Right lobe of liver (tissue), 4 donors: Measurements from ENCODE around the gene HBZ.

ENCODE experiments used
- POLR2A ChIP-seq: fragments of 450-650 bp; IDR thresholded peaks from one replicate; pipeline ENCODE4 v1.6.1; 2017; ENCODE audit warnings: antibody characterized with exemption, mild to moderate bottlenecking
- TF ChIP-seq, protein P1 (sequence below), 4 donors: fragments of 200-600 bp in 3 of 4; fragments of 450-650 bp in 1 of 4; IDR thresholded peaks; one replicate each; pipeline versions ENCODE4 v1.5.1 to v1.8.0; 2016 to 2022; ENCODE audit warnings: antibody characterized with exemption in 4 of 4, mild to moderate bottlenecking in 2 of 4
- donor health status: DM: no; HTN: no; CAD: no.
- donor health status: DM: no; HTN: no; CAD: no.
- donor health status: DM: no; HTN: yes; CAD: no.

DNA sequence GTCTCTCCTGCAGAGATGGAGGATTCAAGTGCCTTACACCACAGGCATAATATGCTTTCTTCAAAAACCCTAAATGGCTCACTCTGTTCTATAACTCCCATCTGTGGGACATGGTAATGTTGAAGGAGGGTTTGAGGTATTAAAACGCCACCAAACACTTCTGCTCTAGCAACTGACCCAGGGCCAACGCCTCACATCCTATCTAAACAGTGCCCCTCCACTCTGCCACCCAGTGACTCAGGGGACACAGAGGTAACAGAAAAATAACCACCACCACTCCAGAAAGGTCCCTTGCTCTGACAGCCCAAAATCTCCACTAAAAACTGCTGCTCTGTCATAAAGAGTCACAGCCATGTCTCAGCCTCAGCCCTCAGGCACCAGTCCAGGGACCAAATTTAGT is 31.7 kb upstream of the HBZ start:
- no peak for TF ChIP-seq POLR2A
- TF ChIP-seq, protein P1, sequence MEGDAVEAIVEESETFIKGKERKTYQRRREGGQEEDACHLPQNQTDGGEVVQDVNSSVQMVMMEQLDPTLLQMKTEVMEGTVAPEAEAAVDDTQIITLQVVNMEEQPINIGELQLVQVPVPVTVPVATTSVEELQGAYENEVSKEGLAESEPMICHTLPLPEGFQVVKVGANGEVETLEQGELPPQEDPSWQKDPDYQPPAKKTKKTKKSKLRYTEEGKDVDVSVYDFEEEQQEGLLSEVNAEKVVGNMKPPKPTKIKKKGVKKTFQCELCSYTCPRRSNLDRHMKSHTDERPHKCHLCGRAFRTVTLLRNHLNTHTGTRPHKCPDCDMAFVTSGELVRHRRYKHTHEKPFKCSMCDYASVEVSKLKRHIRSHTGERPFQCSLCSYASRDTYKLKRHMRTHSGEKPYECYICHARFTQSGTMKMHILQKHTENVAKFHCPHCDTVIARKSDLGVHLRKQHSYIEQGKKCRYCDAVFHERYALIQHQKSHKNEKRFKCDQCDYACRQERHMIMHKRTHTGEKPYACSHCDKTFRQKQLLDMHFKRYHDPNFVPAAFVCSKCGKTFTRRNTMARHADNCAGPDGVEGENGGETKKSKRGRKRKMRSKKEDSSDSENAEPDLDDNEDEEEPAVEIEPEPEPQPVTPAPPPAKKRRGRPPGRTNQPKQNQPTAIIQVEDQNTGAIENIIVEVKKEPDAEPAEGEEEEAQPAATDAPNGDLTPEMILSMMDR (IDR thresholded peaks at IDR 0.05) = no peak
